Adrenal gland (tissue), 12 donors: Measurements from ENCODE around the gene DDRGK1. TPM values are rescaled to one million over a fixed set of nuclear protein-coding genes. Genes with fewer than 3 reads are reported as not detected.
"Not testable (repeated sequence)": the region's sequence is repeated elsewhere in the genome, so short reads cannot be mapped to it uniquely, and the experiment has no call there.

ENCODE experiments used
- DNase-seq, 7 donors: peaks; one replicate each; pipeline ENCODE4 v3.0.0-alpha.2; 2019 to 2020
- H3K27ac ChIP-seq, 5 donors: fragments of 200-600 bp; sonication (generic) in 4 of 5; 1 replicate in 3 of 5; 2 replicates in 2 of 5; pipeline versions ENCODE4 v1.5.1 to v1.8.0; 2016 to 2020; ENCODE audit warnings: mild to moderate bottlenecking in 1 of 5
- H3K27me3 ChIP-seq: fragments of 200-600 bp; 2 replicates; pipeline ENCODE4 v1.8.0; 2021
- H3K36me3 ChIP-seq, 2 donors: fragments of 200-600 bp; replicated peaks in 1 of 2; 1 replicate in 1 of 2; 2 replicates in 1 of 2; pipeline versions ENCODE4 v1.5.1 to v1.8.0; 2018 to 2022
- H3K4me1 ChIP-seq, 2 donors: fragments of 200-600 bp; replicated peaks in 1 of 2; 1 replicate in 1 of 2; 2 replicates in 1 of 2; pipeline versions ENCODE4 v1.5.1 to v1.8.0; 2018 to 2021
- H3K4me3 ChIP-seq, 4 donors: fragments of 200-600 bp; sonication (generic) in 3 of 4; one replicate each; pipeline ENCODE4 v1.5.1; 2016 to 2018
- H3K9me3 ChIP-seq, 3 donors: fragments of 200-600 bp; sonication (generic) in 1 of 3; replicated peaks in 1 of 3; 1 replicate in 2 of 3; 2 replicates in 1 of 3; pipeline versions ENCODE4 v1.5.1 to v1.8.0; 2016 to 2021
- CTCF ChIP-seq, 6 experiments: fragments of 450-650 bp in 4 of 6; fragments of 200-600 bp in 2 of 6; sonication (generic) in 1 of 6; IDR thresholded peaks; 1 replicate in 5 of 6; 2 replicates in 1 of 6; pipeline versions ENCODE4 v1.5.1 to v1.8.0; 2016 to 2021; ENCODE audit warnings: antibody characterized with exemption in 6 of 6, mild to moderate bottlenecking in 2 of 6, moderate library complexity in 1 of 6
- POLR2A ChIP-seq, 2 donors: fragments of 450-650 bp; IDR thresholded peaks; one replicate each; pipeline ENCODE4 v1.6.1; 2017; ENCODE audit warnings: antibody characterized with exemption in 2 of 2, mild to moderate bottlenecking in 2 of 2, moderate library complexity in 1 of 2
- WGBS, 4 donors: extraction: QIAGEN DNeasy Blood & Tissue Kit in 2 of 4; methylation state at CpG; one replicate each; pipeline versions ENCODE4 v1.1.5 to v1.1.7; 2013 to 2017; 5-methylcytosine and 5-hydroxymethylcytosine counted together
- intact Hi-C, 2 donors: fragments of 100-400 bp; cut with DNase I; formaldehyde crosslinking; loops; one replicate each; pipeline versions ENCODE4 v1.14.1 to v1.15.0; 2022 to 2023
- polyA plus RNA-seq, 3 donors: library from polyadenylated mRNA; stranded (reverse); fragments of 200-250 nt in 2 of 3; fragments of 350-450 nt in 1 of 3; fragmentation: Illumina TruSeq in 1 of 3; extraction: RNeasy Lipid Tissue Mini Kit (QIAGEN cat#74804) in 1 of 3; gene quantifications; one replicate each; pipeline ENCODE4 v1.2.3, GENCODE V29; 2013 to 2014
- total RNA-seq, 9 donors: library from RNA; depleted of rRNA in 4 of 9; stranded (reverse); fragments of >200 nt in 4 of 9; fragments of 120-200 nt in 1 of 9; fragmentation: NEBNext Ultra II Directional in 1 of 9; extraction: Animal tissue kit (Norgen Biotek cat#: 25700) in 1 of 9; gene quantifications; one replicate each; pipeline versions ENCODE4 v1.1.0 to v1.2.4, GENCODE V29; 2013 to 2023
- donor health status: healthy with polysubstance abuse.
- donor health status: Bipolar disorder and iron deficiency.
- donor health status: DM: yes; HTN: yes; CAD: no.
- donor health status: DM: no; HTN: no; CAD: no.
- donor health status: DM: no; HTN: no; CAD: no.
- donor health status: DM: yes; HTN: yes; CAD: no.

DDRGK1 gene
- total and polyA plus RNA-seq, 12 donors = 81.6 to 202 (median 140) TPM

GRCh38 chr20:3183896-3184612, 20.4 kb downstream of the DDRGK1 start:
- intact Hi-C loops = no loop called here

GRCh38 chr20:3182429-3182828, 22.1 kb downstream of the DDRGK1 start:
- H3K27me3 ChIP-seq, H3K9me3 ChIP-seq, intact Hi-C loops, H3K4me3 ChIP-seq, H3K27ac ChIP-seq, H3K4me1 ChIP-seq, H3K36me3 ChIP-seq, DNase-seq: not testable (repeated sequence)
- WGBS, 4 donors = 93 to 98% (median 96%) methylated on average over 5 of the region's 5 CpGs

More at GRCh38 chr20:3183896-3184612, 20.4 kb downstream of the DDRGK1 start:
- TF ChIP-seq POLR2A (IDR thresholded peaks at IDR 0.05) (no peak), CTCF (IDR thresholded peaks at IDR 0.05) (no peak)
- Histone ChIP-seq H3K9me3 (no peaks in the 10 kb centered on the region), H3K27me3 (no peaks in the 10 kb centered on the region), H3K4me1 (no peaks in the 10 kb centered on the region), H3K36me3 (no peaks in the 10 kb centered on the region), H3K4me3 (no peak overlapping the region), H3K27ac (no peak overlapping the region)
- no peak for DNase-seq
- WGBS, 4 donors = 89 to 93% (median 90%) methylated on average over 3 of the region's 3 CpGs

GRCh38 chr20:3181270-3181669, 23.2 kb downstream of the DDRGK1 start:
- no peak overlapping the region for H3K4me3 ChIP-seq
- intact Hi-C loops = no loop called here
- H3K27me3 ChIP-seq = no peaks in the 10 kb centered on the region
- no peak for TF ChIP-seq CTCF (IDR thresholded peaks at IDR 0.05)
- TF ChIP-seq POLR2A (IDR thresholded peaks at IDR 0.05) = no peak
- no peak overlapping the region for H3K27ac ChIP-seq
- no peaks in the 10 kb centered on the region for H3K36me3 ChIP-seq
- H3K9me3 ChIP-seq = no peaks in the 10 kb centered on the region
- DNase-seq = no peak
- WGBS, 4 donors = 60 to 75% (median 67%) methylated on average over 5 of the region's 5 CpGs
- peaks cover 0 to 2% of the 10 kb centered on the region in 2 donors for H3K4me1 ChIP-seq

- TF ChIP-seq CTCF (IDR thresholded peaks at IDR 0.05) (no peak), POLR2A (IDR thresholded peaks at IDR 0.05) (no peak)
- Histone ChIP-seq H3K36me3 (no peaks in the 10 kb centered on the region), H3K4me3 (no peak overlapping the region), H3K4me1 (peaks cover 3 to 10% of the 10 kb centered on the region in 2 donors), H3K27ac (no peak overlapping the region), H3K27me3 (no peaks in the 10 kb centered on the region), H3K9me3 (no peaks in the 10 kb centered on the region)
- intact Hi-C loops = no loop called here
- 69 to 82% (median 75%) methylated on average over 4 of the region's 4 CpGs for WGBS, 4 donors
- no peak for DNase-seq
These were observed 24.2 kb downstream of the DDRGK1 start for GRCh38 chr20:3180319-3180718.
